B cell (primary cell): ENCODE results near the gene ANGPTL2. TPM values are rescaled to one million over a fixed set of nuclear protein-coding genes. Genes with fewer than 3 reads are reported as not detected.

Source experiments
- ATAC-seq: fragments of 200-7000 bp; cut with Tn5 transposase; one replicate; pipeline ENCODE4 v1.10.0; 2021; ENCODE audit warnings: low read depth, mild to moderate bottlenecking, moderate number of reproducible peaks, moderate library complexity
- CTCF ChIA-PET: fragments of 350-600 bp; sonication (Branson Sonifier 250); formaldehyde crosslinking; loops from one replicate; lab custom pipeline; 2021; ENCODE audit warnings: antibody characterized with exemption, inconsistent platforms; lab: Charles Lee
- POLR2A ChIA-PET: fragments of 350-600 bp; sonication (Branson Sonifier 250); formaldehyde crosslinking; loops from one replicate; lab custom pipeline; 2021; ENCODE audit warnings: antibody characterized with exemption; lab: Charles Lee
- DNase-seq: peaks from one replicate; pipeline ENCODE4 v3.0.0; 2013
- H2AFZ ChIP-seq: 2 replicates; pipeline ENCODE4 v1.6.1; 2012; ENCODE audit warnings: mild to moderate bottlenecking, low read depth, low read length; ENCODE audit not compliant: insufficient read depth, poor library complexity, severe bottlenecking
- H3K27ac ChIP-seq, 2 donors: 1 replicate in 1 of 2; 2 replicates in 1 of 2; pipeline ENCODE4 v1.5.1; 2012 to 2013; ENCODE audit warnings: low read length in 2 of 2, mild to moderate bottlenecking in 2 of 2, moderate library complexity in 1 of 2
- H3K27me3 ChIP-seq, 4 experiments: fragments of 200-600 bp in 1 of 4; sonication (generic) in 1 of 4; replicated peaks in 1 of 4; 1 replicate in 2 of 4; 2 replicates in 2 of 4; pipeline versions ENCODE4 v1.6.1 to v1.7.0; 2013 to 2016; ENCODE audit warnings: low read length in 3 of 4, mild to moderate bottlenecking in 2 of 4, mixed read lengths in 1 of 4, moderate library complexity in 1 of 4; ENCODE audit not compliant: insufficient read depth in 4 of 4, control insufficient read depth in 3 of 4; ENCODE audit errors: control extremely low read depth in 1 of 4
- H3K36me3 ChIP-seq, 2 experiments: replicated peaks in 1 of 2; 1 replicate in 1 of 2; 2 replicates in 1 of 2; pipeline versions ENCODE4 v1.6.1 to v1.7.1; 2013; ENCODE audit warnings: low read length in 1 of 2; ENCODE audit not compliant: insufficient read depth in 2 of 2, control insufficient read depth in 1 of 2; ENCODE audit errors: control extremely low read depth in 1 of 2, extremely low read depth in 1 of 2
- H3K4me1 ChIP-seq, 2 donors: fragments of 200-600 bp in 1 of 2; sonication (generic) in 1 of 2; 1 replicate in 1 of 2; 2 replicates in 1 of 2; pipeline versions ENCODE4 v1.5.1 to v1.6.1; 2013 to 2017; ENCODE audit warnings: low read length in 2 of 2; ENCODE audit not compliant: control insufficient read depth in 2 of 2, insufficient read depth in 2 of 2
- H3K4me2 ChIP-seq: replicated peaks from 2 replicates; pipeline ENCODE3; 2012; ENCODE audit warnings: mild to moderate bottlenecking, low read depth, low read length; ENCODE audit not compliant: poor library complexity, severe bottlenecking
- H3K4me3 ChIP-seq, 5 experiments: fragments of 200-600 bp in 1 of 5; sonication (generic) in 1 of 5; 1 replicate in 3 of 5; 2 replicates in 2 of 5; pipeline versions ENCODE4 v1.5.1 to v1.7.0; 2011 to 2016; ENCODE audit warnings: low read length in 4 of 5, mild to moderate bottlenecking in 4 of 5, low read depth in 2 of 5, control low read depth in 1 of 5, moderate library complexity in 1 of 5; ENCODE audit not compliant: insufficient read depth in 1 of 5; ENCODE audit errors: control extremely low read depth in 1 of 5, extremely low read depth in 1 of 5
- H3K79me2 ChIP-seq: fragments of 200-600 bp; sonication (generic); one replicate; pipeline ENCODE4 v1.6.0; 2016; ENCODE audit warnings: low read length; ENCODE audit not compliant: control insufficient read depth, insufficient read depth
- H3K9ac ChIP-seq: fragments of 200-600 bp; sonication (generic); 2 replicates; pipeline ENCODE4 v1.6.1; 2017; ENCODE audit warnings: mild to moderate bottlenecking, low read length, moderate library complexity
- H3K9me3 ChIP-seq, 3 donors: one replicate each; pipeline versions ENCODE4 v1.6.1 to v1.7.1; 2013; ENCODE audit warnings: low read length in 2 of 3; ENCODE audit not compliant: control insufficient read depth in 2 of 3, insufficient read depth in 1 of 3; ENCODE audit errors: control extremely low read depth in 1 of 3
- H4K20me1 ChIP-seq: 2 replicates; pipeline ENCODE4 v1.6.0; 2012; ENCODE audit warnings: mild to moderate bottlenecking, low read length; ENCODE audit not compliant: insufficient read depth, control insufficient read depth, poor library complexity, severe bottlenecking
- H3K27ac Mint-ChIP-seq: one replicate; pipeline ENCODE4 v1.8.0; 2021; ENCODE audit warnings: mixed read lengths
- H3K27me3 Mint-ChIP-seq: one replicate; pipeline ENCODE4 v1.8.0; 2021; ENCODE audit warnings: mixed read lengths
- H3K4me1 Mint-ChIP-seq: one replicate; pipeline ENCODE4 v1.8.0; 2021; ENCODE audit warnings: mixed read lengths
- H3K4me3 Mint-ChIP-seq: one replicate; pipeline ENCODE4 v1.8.0; 2021; ENCODE audit warnings: mixed read lengths
- H3K9me3 Mint-ChIP-seq: one replicate; pipeline ENCODE4 v1.8.0; 2022; ENCODE audit warnings: mixed read lengths; ENCODE audit not compliant: insufficient read depth
- EZH2 ChIP-seq: IDR thresholded peaks from 2 replicates; pipeline ENCODE4 v1.6.1; 2012; ENCODE audit warnings: borderline replicate concordance, low read depth, mild to moderate bottlenecking, moderate library complexity, low read length; ENCODE audit not compliant: insufficient read depth, poor library complexity, severe bottlenecking
- WGBS: methylation state at CpG from one replicate; pipeline ENCODE4 v1.1.5; 2013; ENCODE audit warnings: missing lambda C conversion rate; ENCODE audit not compliant: insufficient coverage; 5-methylcytosine and 5-hydroxymethylcytosine counted together
- intact Hi-C: fragments of 100-400 bp; cut with micrococcal nuclease; formaldehyde crosslinking; loops from one replicate; pipeline ENCODE4 v1.10.0; 2022
- polyA plus RNA-seq: library from polyadenylated mRNA; depleted of rRNA; stranded (reverse); fragments of >200 nt; gene quantifications from 2 replicates; pipeline ENCODE4 v1.2.3, GENCODE V29; 2012
- total RNA-seq, 2 donors: library from RNA; stranded (reverse); fragments of 120-200 nt in 1 of 2; gene quantifications; 1 replicate in 1 of 2; 2 replicates in 1 of 2; pipeline versions ENCODE4 v1.2.3 to v1.2.4, GENCODE V29; 2013 to 2022
- TF ChIP-seq, protein P1 (sequence below): fragments of 200-600 bp; IDR thresholded peaks from one replicate; pipeline ENCODE4 v1.8.0; 2022; ENCODE audit warnings: antibody characterized with exemption, mild to moderate bottlenecking

ANGPTL2 gene
- total and polyA plus RNA-seq, 2 donors (not counting 1 experiment from before 2014, with no cell fraction given), result not detected

DNA sequence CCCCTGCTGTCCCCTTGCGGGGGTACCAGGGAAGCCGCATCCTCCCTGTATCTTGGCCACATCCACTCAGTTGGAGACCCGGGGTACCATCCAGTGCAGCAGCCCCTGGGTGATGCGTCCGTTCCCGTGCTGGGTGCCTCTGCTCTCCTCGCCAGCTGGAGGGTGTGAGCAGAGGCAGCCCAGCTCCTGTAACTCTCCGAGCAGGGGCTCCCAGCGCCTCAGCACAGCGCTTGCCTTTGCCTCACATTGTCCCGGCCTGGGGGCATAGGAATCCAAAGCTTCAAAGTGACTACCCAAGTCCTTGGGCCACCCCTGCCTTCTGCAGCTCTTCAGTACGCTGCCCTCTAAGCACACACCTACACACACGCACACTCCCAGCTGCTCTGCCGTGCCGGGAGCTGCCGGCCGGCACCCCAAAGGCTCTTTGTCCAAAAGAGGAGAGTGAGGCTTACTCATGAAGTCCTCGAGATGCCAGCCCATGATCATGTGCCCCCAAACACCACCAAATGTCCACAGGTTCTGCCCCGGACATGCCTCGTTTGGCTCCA lies 733 bp downstream of the ANGPTL2 start:
- Histone ChIP-seq H3K27ac (no peak overlapping the region), H3K79me2 (no peaks in the 10 kb centered on the region), H3K4me3 (no peak overlapping the region), H3K36me3 (no peaks in the 10 kb centered on the region), H3K4me1 (peaks cover 23 to 35% of the 10 kb centered on the region in 2 donors), H3K4me2 (peak overlapping the region; percentile 64), H3K9me3 (no peaks in the 10 kb centered on the region), H4K20me1 (no peaks in the 10 kb centered on the region), H3K27me3 (peaks cover 0 to 14% (median 5%) of the 10 kb centered on the region in 4 experiments), H3K9ac (no peak overlapping the region), H2AFZ (no peak overlapping the region)
- H3K27ac Mint-ChIP-seq, result no peak overlapping the region
- CTCF ChIA-PET, result no interaction called here
- TF ChIP-seq, protein P1, sequence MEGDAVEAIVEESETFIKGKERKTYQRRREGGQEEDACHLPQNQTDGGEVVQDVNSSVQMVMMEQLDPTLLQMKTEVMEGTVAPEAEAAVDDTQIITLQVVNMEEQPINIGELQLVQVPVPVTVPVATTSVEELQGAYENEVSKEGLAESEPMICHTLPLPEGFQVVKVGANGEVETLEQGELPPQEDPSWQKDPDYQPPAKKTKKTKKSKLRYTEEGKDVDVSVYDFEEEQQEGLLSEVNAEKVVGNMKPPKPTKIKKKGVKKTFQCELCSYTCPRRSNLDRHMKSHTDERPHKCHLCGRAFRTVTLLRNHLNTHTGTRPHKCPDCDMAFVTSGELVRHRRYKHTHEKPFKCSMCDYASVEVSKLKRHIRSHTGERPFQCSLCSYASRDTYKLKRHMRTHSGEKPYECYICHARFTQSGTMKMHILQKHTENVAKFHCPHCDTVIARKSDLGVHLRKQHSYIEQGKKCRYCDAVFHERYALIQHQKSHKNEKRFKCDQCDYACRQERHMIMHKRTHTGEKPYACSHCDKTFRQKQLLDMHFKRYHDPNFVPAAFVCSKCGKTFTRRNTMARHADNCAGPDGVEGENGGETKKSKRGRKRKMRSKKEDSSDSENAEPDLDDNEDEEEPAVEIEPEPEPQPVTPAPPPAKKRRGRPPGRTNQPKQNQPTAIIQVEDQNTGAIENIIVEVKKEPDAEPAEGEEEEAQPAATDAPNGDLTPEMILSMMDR, result no peak
- no peak for TF ChIP-seq EZH2
- DNase-seq (no peak), ATAC-seq (no peak)
- POLR2A ChIA-PET, result no interaction called here
- 73% methylated on average over 20 of the region's 20 CpGs for WGBS
- peaks cover 22% of the 10 kb centered on the region for H3K27me3 Mint-ChIP-seq
- H3K4me3 Mint-ChIP-seq, result peak overlapping the region; percentile 44
- intact Hi-C loops, result no loop called here
- H3K4me1 Mint-ChIP-seq, result peaks cover 45% of the 10 kb centered on the region
- H3K9me3 Mint-ChIP-seq, result no peaks in the 10 kb centered on the region

DNA sequence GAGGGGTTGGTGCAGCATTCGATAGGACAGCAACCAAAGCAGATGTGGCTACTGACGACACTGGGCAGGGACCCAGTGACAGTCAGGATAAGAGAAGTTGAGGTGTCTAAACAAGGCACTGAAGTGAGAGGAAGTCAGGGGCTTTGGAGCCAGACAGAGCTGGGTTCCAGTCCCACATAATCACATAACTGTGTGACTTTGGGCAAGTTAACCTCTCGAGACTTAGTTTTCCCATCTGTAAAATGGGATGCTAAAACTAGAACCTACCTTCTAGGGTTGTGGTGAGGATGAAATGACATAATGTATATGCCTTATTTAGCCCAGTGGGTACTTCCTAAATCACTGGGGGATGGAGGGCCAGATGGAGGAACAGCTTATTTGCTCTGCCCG lies 3.1 kb downstream of the ANGPTL2 start:
- Histone ChIP-seq H3K4me2 (no peak overlapping the region), H3K79me2 (no peaks in the 10 kb centered on the region), H3K9ac (no peak overlapping the region), H3K9me3 (no peaks in the 10 kb centered on the region), H3K4me3 (no peak overlapping the region), H3K27me3 (peaks cover 0 to 14% (median 5%) of the 10 kb centered on the region in 4 experiments), H3K36me3 (no peaks in the 10 kb centered on the region), H4K20me1 (no peaks in the 10 kb centered on the region), H2AFZ (no peak overlapping the region), H3K27ac (no peak overlapping the region), H3K4me1 (peaks cover 23 to 43% of the 10 kb centered on the region in 2 donors)
- ChIA-PET CTCF (no interaction called here), POLR2A (no interaction called here)
- no peak for ATAC-seq
- intact Hi-C loops, result no loop called here
- no peak overlapping the region for H3K4me3 Mint-ChIP-seq
- H3K4me1 Mint-ChIP-seq, result peaks cover 52% of the 10 kb centered on the region
- TF ChIP-seq EZH2, result no peak
- TF ChIP-seq, protein P1, result no peak
- WGBS, result 92% methylated on average over 2 of the region's 4 CpGs
- peaks cover 22% of the 10 kb centered on the region for H3K27me3 Mint-ChIP-seq
- H3K9me3 Mint-ChIP-seq, result no peaks in the 10 kb centered on the region
- H3K27ac Mint-ChIP-seq, result no peak overlapping the region
- DNase-seq, result no peak
